ENCODE measurements around the gene RMDN3. TPM values are rescaled to one million over a fixed set of nuclear protein-coding genes. Genes with fewer than 3 reads are reported as not detected.

RMDN3 gene
- total RNA-seq, 4 donors from 2014 or later = 29.2 to 39.8 (median 31.7) TPM

GRCh38 chr15:40796041-40796440 lies 41.0 kb upstream of the RMDN3 start:
- Histone ChIP-seq H3K9me3 (no peaks in the 10 kb centered on the region), H3K27ac (no peak overlapping the region), H3K27me3 (no peaks in the 10 kb centered on the region), H3K4me1 (peaks cover 0 to 3% of the 10 kb centered on the region in 2 donors), H3K36me3 (no peaks in the 10 kb centered on the region), H3K4me3 (replicated peaks in 1 of 3) (no peak overlapping the region)
- DNase-seq = no peak
- intact Hi-C loops (cut with DNase I) = no loop called here
- no peak for TF ChIP-seq CTCF (IDR thresholded peaks at IDR 0.05)
- TF ChIP-seq POLR2A (IDR thresholded peaks at IDR 0.05) = no peak
- WGBS, 2 donors = 77 to 78% methylated on average over 2 of the region's 2 CpGs

DNA sequence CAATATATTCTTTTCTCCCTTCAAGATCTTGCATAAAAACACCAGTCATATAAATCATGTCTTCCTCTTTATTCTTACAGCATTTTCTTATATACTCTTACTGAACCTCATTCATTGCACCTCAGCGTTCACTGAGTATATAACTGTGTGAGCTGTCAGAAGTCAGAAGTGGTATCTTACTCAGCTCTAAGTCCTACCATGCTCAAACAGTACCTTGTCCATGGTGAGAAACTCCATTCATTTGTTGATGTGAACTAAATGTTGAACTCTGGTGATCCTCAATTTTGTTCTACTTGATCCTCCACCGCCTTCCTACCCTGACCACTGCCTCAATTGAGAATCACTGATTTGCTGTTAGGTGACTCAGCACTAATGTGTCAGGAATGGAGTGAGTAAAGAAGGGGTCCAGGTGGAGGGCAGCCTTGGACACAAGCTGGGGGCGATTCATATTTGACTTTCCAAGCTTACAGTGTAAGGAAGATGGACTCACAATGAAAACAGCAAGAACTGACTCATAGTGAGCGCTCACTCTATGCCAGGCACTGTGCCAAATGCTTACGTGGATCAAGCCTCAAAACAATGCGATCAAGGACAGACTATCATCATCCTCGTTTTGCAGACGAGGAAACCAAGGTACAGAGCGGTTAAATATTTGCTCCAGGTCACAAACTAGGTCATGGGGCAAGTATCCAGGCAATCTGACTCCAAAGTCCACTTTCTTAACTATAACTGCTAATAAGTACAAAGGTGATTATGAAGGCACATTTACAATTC lies 38.3 kb upstream of the RMDN3 start:
- peak in 1 of 2 donors; percentile 16 for DNase-seq
- no peaks in the 10 kb centered on the region for H3K36me3 ChIP-seq
- H3K4me3 ChIP-seq (replicated peaks in 1 of 3) = no peak overlapping the region
- peaks cover 4 to 14% of the 10 kb centered on the region in 2 donors for H3K4me1 ChIP-seq
- no peak overlapping the region for H3K27ac ChIP-seq
- intact Hi-C loops (cut with DNase I) = no loop called here
- H3K9me3 ChIP-seq = no peaks in the 10 kb centered on the region
- TF ChIP-seq POLR2A (IDR thresholded peaks at IDR 0.05) = no peak
- TF ChIP-seq CTCF (IDR thresholded peaks at IDR 0.05) = no peak
- H3K27me3 ChIP-seq = no peaks in the 10 kb centered on the region
- 83 to 89% methylated on average over 9 of the region's 9 CpGs for WGBS, 2 donors

GRCh38 chr15:40792394-40792793 lies 37.3 kb upstream of the RMDN3 start:
- Histone ChIP-seq H3K36me3 (no peaks in the 10 kb centered on the region), H3K4me3 (replicated peaks in 1 of 3) (no peak overlapping the region), H3K27ac (no peak overlapping the region), H3K4me1 (peaks cover 5 to 23% of the 10 kb centered on the region in 2 donors), H3K27me3 (no peaks in the 10 kb centered on the region), H3K9me3 (no peaks in the 10 kb centered on the region)
- DNase-seq = no peak
- 96 to 100% methylated on average over 3 of the region's 3 CpGs for WGBS, 2 donors
- intact Hi-C loops (cut with DNase I) = no loop called here
- TF ChIP-seq CTCF (IDR thresholded peaks at IDR 0.05) (no peak), POLR2A (IDR thresholded peaks at IDR 0.05) (no peak)

GRCh38 chr15:40790718-40791117 lies 35.7 kb upstream of the RMDN3 start:
- TF ChIP-seq CTCF (IDR thresholded peaks at IDR 0.05) (no peak), POLR2A (IDR thresholded peaks at IDR 0.05) (no peak)
- intact Hi-C loops (cut with DNase I) = no loop called here
- Histone ChIP-seq H3K9me3 (no peaks in the 10 kb centered on the region), H3K27ac (no peak overlapping the region), H3K27me3 (no peaks in the 10 kb centered on the region), H3K4me3 (replicated peaks in 1 of 3) (no peak overlapping the region), H3K4me1 (peaks cover 19 to 37% of the 10 kb centered on the region in 2 donors), H3K36me3 (no peaks in the 10 kb centered on the region)
- WGBS, 2 donors = 80 to 91% methylated on average over 3 of the region's 3 CpGs
- no peak for DNase-seq

GRCh38 chr15:40789999-40790398 lies 34.9 kb upstream of the RMDN3 start:
- intact Hi-C loops (cut with DNase I) = no loop called here
- no peaks in the 10 kb centered on the region for H3K9me3 ChIP-seq
- peak in 1 of 2 donors; percentile 23 for DNase-seq
- WGBS, 2 donors = 94 to 96% methylated on average over 8 of the region's 8 CpGs
- H3K27me3 ChIP-seq = no peaks in the 10 kb centered on the region
- peaks cover 25 to 41% of the 10 kb centered on the region in 2 donors for H3K4me1 ChIP-seq
- H3K4me3 ChIP-seq (replicated peaks in 1 of 3) = no peak overlapping the region
- H3K27ac ChIP-seq = no peak overlapping the region
- no peaks in the 10 kb centered on the region for H3K36me3 ChIP-seq
- TF ChIP-seq POLR2A (IDR thresholded peaks at IDR 0.05) (no peak), CTCF (IDR thresholded peaks at IDR 0.05) (no peak)
